Activated T-helper 17 cell treated with anti-CD3 and anti-CD28 coated beads, Interleukin-2, amount 50 U/mL, for 72 hours (primary cell): Measurements from ENCODE around the gene LRMDA. TPM values are rescaled to one million over a fixed set of nuclear protein-coding genes. Genes with fewer than 3 reads are reported as not detected.

ENCODE experiments used
- ATAC-seq: fragments of 150-1000 bp; cut with Tn5 transposase; replicated peaks from 2 replicates; pipeline ENCODE4 v1.10.0; 2021; ENCODE audit warnings: mild to moderate bottlenecking, moderate library complexity
- H3K27ac Mint-ChIP-seq: one replicate; pipeline ENCODE4 v1.8.0; 2022; ENCODE audit warnings: mixed read lengths
- H3K27me3 Mint-ChIP-seq: one replicate; pipeline ENCODE4 v1.8.0; 2022; ENCODE audit warnings: mixed read lengths
- H3K36me3 Mint-ChIP-seq: one replicate; pipeline ENCODE4 v1.8.0; 2022; ENCODE audit warnings: low read depth, mild to moderate bottlenecking, mixed read lengths
- H3K4me1 Mint-ChIP-seq: one replicate; pipeline ENCODE4 v1.8.0; 2022; ENCODE audit warnings: mixed read lengths
- H3K4me3 Mint-ChIP-seq: one replicate; pipeline ENCODE4 v1.8.0; 2022; ENCODE audit warnings: mild to moderate bottlenecking, mixed read lengths
- H3K9me3 Mint-ChIP-seq: one replicate; pipeline ENCODE4 v1.8.0; 2022; ENCODE audit warnings: mixed read lengths
- total RNA-seq, 2 donors: library from RNA; stranded (reverse); gene quantifications; one replicate each; pipeline ENCODE4 v1.2.3, GENCODE V29; 2022

The LRMDA gene
- total RNA-seq, 2 donors from 2014 or later, result not detected

- H3K4me3 Mint-ChIP-seq, result no peak overlapping the region
- no peak for ATAC-seq
- H3K27me3 Mint-ChIP-seq, result peaks cover 16% of the 10 kb centered on the region
- no peaks in the 10 kb centered on the region for H3K36me3 Mint-ChIP-seq
- H3K27ac Mint-ChIP-seq, result no peak overlapping the region
- H3K9me3 Mint-ChIP-seq, result no peaks in the 10 kb centered on the region
- H3K4me1 Mint-ChIP-seq, result no peaks in the 10 kb centered on the region
Measured at GRCh38 chr10:75678527-75678926, 247.1 kb downstream of the LRMDA start.

- Mint-ChIP-seq H3K4me1 (no peaks in the 10 kb centered on the region), H3K27me3 (peaks cover 12% of the 10 kb centered on the region), H3K36me3 (no peaks in the 10 kb centered on the region), H3K9me3 (no peaks in the 10 kb centered on the region), H3K4me3 (no peak overlapping the region), H3K27ac (no peak overlapping the region)
- no peak for ATAC-seq
Measured at GRCh38 chr10:75679536-75679935, 248.1 kb downstream of the LRMDA start.

- H3K27me3 Mint-ChIP-seq, result peaks cover 15% of the 10 kb centered on the region
- no peaks in the 10 kb centered on the region for H3K9me3 Mint-ChIP-seq
- no peaks in the 10 kb centered on the region for H3K36me3 Mint-ChIP-seq
- H3K4me3 Mint-ChIP-seq, result no peak overlapping the region
- H3K4me1 Mint-ChIP-seq, result no peaks in the 10 kb centered on the region
- H3K27ac Mint-ChIP-seq, result no peak overlapping the region
- ATAC-seq, result no peak
Measured at GRCh38 chr10:75681334-75681733, 249.9 kb downstream of the LRMDA start.

- ATAC-seq, result no peak
- no peaks in the 10 kb centered on the region for H3K9me3 Mint-ChIP-seq
- no peaks in the 10 kb centered on the region for H3K4me1 Mint-ChIP-seq
- no peaks in the 10 kb centered on the region for H3K36me3 Mint-ChIP-seq
- H3K27me3 Mint-ChIP-seq, result peaks cover 15% of the 10 kb centered on the region
- H3K27ac Mint-ChIP-seq, result no peak overlapping the region
- H3K4me3 Mint-ChIP-seq, result no peak overlapping the region
Measured at GRCh38 chr10:75682649-75683557, 251.5 kb downstream of the LRMDA start.

GRCh38 chr10:75685187-75685586 is 253.8 kb downstream of the LRMDA start:
- Mint-ChIP-seq H3K27me3 (peaks cover 10% of the 10 kb centered on the region), H3K27ac (no peak overlapping the region), H3K4me1 (no peaks in the 10 kb centered on the region), H3K36me3 (no peaks in the 10 kb centered on the region), H3K4me3 (no peak overlapping the region), H3K9me3 (no peaks in the 10 kb centered on the region)
- ATAC-seq, result no peak

- no peaks in the 10 kb centered on the region for H3K9me3 Mint-ChIP-seq
- H3K4me3 Mint-ChIP-seq, result no peak overlapping the region
- peaks cover 18% of the 10 kb centered on the region for H3K27me3 Mint-ChIP-seq
- no peaks in the 10 kb centered on the region for H3K4me1 Mint-ChIP-seq
- no peak overlapping the region for H3K27ac Mint-ChIP-seq
- no peak for ATAC-seq
- H3K36me3 Mint-ChIP-seq, result no peaks in the 10 kb centered on the region
Measured at GRCh38 chr10:75688506-75689300, 257.3 kb downstream of the LRMDA start.

GRCh38 chr10:75693489-75693888 is 262.1 kb downstream of the LRMDA start:
- Mint-ChIP-seq H3K4me1 (no peaks in the 10 kb centered on the region), H3K27ac (no peak overlapping the region), H3K36me3 (no peaks in the 10 kb centered on the region), H3K4me3 (no peak overlapping the region), H3K9me3 (no peaks in the 10 kb centered on the region), H3K27me3 (peaks cover 29% of the 10 kb centered on the region)
- no peak for ATAC-seq

GRCh38 chr10:75694269-75694668 is 262.8 kb downstream of the LRMDA start:
- Mint-ChIP-seq H3K9me3 (no peaks in the 10 kb centered on the region), H3K36me3 (no peaks in the 10 kb centered on the region), H3K27me3 (peaks cover 29% of the 10 kb centered on the region), H3K27ac (no peak overlapping the region), H3K4me3 (no peak overlapping the region), H3K4me1 (no peaks in the 10 kb centered on the region)
- no peak for ATAC-seq

GRCh38 chr10:75694790-75695189 is 263.4 kb downstream of the LRMDA start:
- Mint-ChIP-seq H3K9me3 (no peaks in the 10 kb centered on the region), H3K27ac (no peak overlapping the region)
- ATAC-seq, result no peak

GRCh38 chr10:75695994-75696393 is 264.6 kb downstream of the LRMDA start:
- Mint-ChIP-seq H3K36me3 (no peaks in the 10 kb centered on the region), H3K9me3 (no peaks in the 10 kb centered on the region), H3K27me3 (peaks cover 39% of the 10 kb centered on the region), H3K4me3 (no peak overlapping the region), H3K4me1 (no peaks in the 10 kb centered on the region), H3K27ac (no peak overlapping the region)
- ATAC-seq, result no peak

More at GRCh38 chr10:75694790-75695189, 263.4 kb downstream of the LRMDA start:
- H3K27me3 Mint-ChIP-seq, result peaks cover 33% of the 10 kb centered on the region
- H3K36me3 Mint-ChIP-seq, result no peaks in the 10 kb centered on the region
- no peaks in the 10 kb centered on the region for H3K4me1 Mint-ChIP-seq
- H3K4me3 Mint-ChIP-seq, result no peak overlapping the region

GRCh38 chr10:75696536-75696935 is 265.1 kb downstream of the LRMDA start:
- H3K27me3 Mint-ChIP-seq, result peaks cover 35% of the 10 kb centered on the region
- H3K9me3 Mint-ChIP-seq, result no peaks in the 10 kb centered on the region
- H3K27ac Mint-ChIP-seq, result no peak overlapping the region
- H3K4me3 Mint-ChIP-seq, result no peak overlapping the region
- H3K4me1 Mint-ChIP-seq, result no peaks in the 10 kb centered on the region
- no peaks in the 10 kb centered on the region for H3K36me3 Mint-ChIP-seq
- no peak for ATAC-seq

- Mint-ChIP-seq H3K9me3 (no peaks in the 10 kb centered on the region), H3K4me3 (no peak overlapping the region), H3K4me1 (no peaks in the 10 kb centered on the region), H3K27me3 (peaks cover 24% of the 10 kb centered on the region), H3K36me3 (no peaks in the 10 kb centered on the region), H3K27ac (no peak overlapping the region)
- ATAC-seq, result no peak
Measured at GRCh38 chr10:75703191-75703854, 271.9 kb downstream of the LRMDA start.

- Mint-ChIP-seq H3K36me3 (no peaks in the 10 kb centered on the region), H3K27ac (no peak overlapping the region), H3K4me3 (no peak overlapping the region), H3K9me3 (no peaks in the 10 kb centered on the region), H3K27me3 (peaks cover 36% of the 10 kb centered on the region), H3K4me1 (no peaks in the 10 kb centered on the region)
- ATAC-seq, result no peak
Measured at GRCh38 chr10:75705426-75705825, 274.0 kb downstream of the LRMDA start.

GRCh38 chr10:75707080-75707840 is 275.8 kb downstream of the LRMDA start:
- Mint-ChIP-seq H3K27ac (no peak overlapping the region), H3K27me3 (peaks cover 35% of the 10 kb centered on the region), H3K9me3 (no peaks in the 10 kb centered on the region), H3K4me1 (no peaks in the 10 kb centered on the region), H3K4me3 (no peak overlapping the region), H3K36me3 (no peaks in the 10 kb centered on the region)
- no peak for ATAC-seq
